DOHH2 (cell line): Measurements from ENCODE around the gene CCN6.
"Not testable (repeated sequence)": the region's sequence is repeated elsewhere in the genome, so short reads cannot be mapped to it uniquely, and the experiment has no call there.

ENCODE experiments used
- H3F3A ChIP-seq: fragments of 200-600 bp; sonication (generic), shearing (Covaris generic); 2 replicates; pipeline ENCODE4 v1.6.0; 2016; ENCODE audit warnings: antibody characterized with exemption, mild to moderate bottlenecking; ENCODE audit not compliant: control insufficient read depth, insufficient read depth
- H3K27ac ChIP-seq: fragments of 200-600 bp; sonication (generic); 2 replicates; pipeline ENCODE4 v1.5.1; 2014; ENCODE audit warnings: low read depth, mild to moderate bottlenecking, low read length, moderate library complexity
- H3K27me3 ChIP-seq: fragments of 200-600 bp; sonication (generic); 2 replicates; pipeline ENCODE4 v1.6.1; 2014; ENCODE audit warnings: mild to moderate bottlenecking, low read length, mixed read lengths; ENCODE audit not compliant: control insufficient read depth
- H3K36me3 ChIP-seq: fragments of 200-600 bp; sonication (generic); 2 replicates; pipeline ENCODE4 v1.6.1; 2014; ENCODE audit warnings: mild to moderate bottlenecking, low read length, moderate library complexity, mixed read lengths; ENCODE audit not compliant: control insufficient read depth
- H3K4me1 ChIP-seq: fragments of 200-600 bp; sonication (generic); 2 replicates; pipeline ENCODE4 v1.6.1; 2014; ENCODE audit warnings: mild to moderate bottlenecking, low read length, mixed read lengths; ENCODE audit not compliant: control insufficient read depth
- H3K4me2 ChIP-seq: fragments of 200-600 bp; sonication (generic); 2 replicates; pipeline ENCODE4 v1.6.0; 2014; ENCODE audit warnings: mild to moderate bottlenecking, low read length, moderate library complexity
- H3K4me3 ChIP-seq: fragments of 200-600 bp; sonication (generic); 2 replicates; pipeline ENCODE4 v1.5.1; 2014; ENCODE audit warnings: mild to moderate bottlenecking, low read length, mixed read lengths
- H3K79me2 ChIP-seq: fragments of 200-600 bp; sonication (generic); 2 replicates; pipeline ENCODE4 v1.6.1; 2014; ENCODE audit warnings: mild to moderate bottlenecking, low read length, mixed read lengths; ENCODE audit not compliant: control insufficient read depth
- H3K9me2 ChIP-seq: fragments of 200-600 bp; sonication (generic); replicated peaks from 2 replicates; pipeline ENCODE4 v1.6.1; 2014; ENCODE audit warnings: mild to moderate bottlenecking, low read length, mixed read lengths; ENCODE audit not compliant: control insufficient read depth
- H3K9me3 ChIP-seq: fragments of 200-600 bp; sonication (generic); 2 replicates; pipeline ENCODE4 v1.6.1; 2014; ENCODE audit warnings: antibody characterized with exemption, low read length, mixed read lengths; ENCODE audit not compliant: control insufficient read depth, insufficient read depth
- H4K20me1 ChIP-seq: fragments of 200-600 bp; sonication (generic); 2 replicates; pipeline ENCODE4 v1.6.0; 2014; ENCODE audit warnings: low read depth, mild to moderate bottlenecking, antibody characterized with exemption, low read length, moderate library complexity; ENCODE audit not compliant: control insufficient read depth, insufficient read depth
- EZH2phosphoT487 ChIP-seq: fragments of 200-600 bp; sonication (generic); IDR thresholded peaks from 2 replicates; pipeline ENCODE4 v1.6.1; 2017; ENCODE audit warnings: borderline replicate concordance, mild to moderate bottlenecking, antibody characterized with exemption, low read length, moderate library complexity, mixed read lengths
- TF ChIP-seq, protein P1 (sequence below): fragments of 200-600 bp; sonication (generic); IDR thresholded peaks from one replicate; pipeline ENCODE4 v1.5.1; 2014; ENCODE audit warnings: antibody characterized with exemption, mild to moderate bottlenecking, low read depth, low read length; ENCODE audit not compliant: poor library complexity, severe bottlenecking

The CCN6 gene

DNA sequence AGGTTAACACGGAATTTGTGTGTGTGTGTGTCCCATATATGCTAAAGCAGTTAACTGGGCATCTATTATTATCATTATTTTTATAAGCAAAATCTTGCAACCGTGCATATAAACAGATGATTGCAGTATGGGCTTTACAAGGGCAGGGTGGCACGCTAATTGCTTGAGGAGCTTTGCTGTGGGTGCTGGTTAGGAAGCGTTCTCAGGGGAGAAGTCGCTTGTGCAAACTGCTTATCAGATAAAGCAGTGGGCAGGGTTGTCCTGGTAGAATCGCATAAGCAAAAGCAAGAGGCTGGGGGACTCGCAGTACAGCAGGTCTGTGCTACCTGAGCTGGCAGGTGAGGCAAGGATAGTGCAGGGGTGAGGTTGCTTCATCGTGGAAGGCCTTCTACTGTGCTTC is 9.7 kb upstream of the CCN6 start:
- Histone ChIP-seq H3K79me2 (no peaks in the 10 kb centered on the region), H3K36me3 (no peaks in the 10 kb centered on the region), H3K27ac (no peak overlapping the region), H3K4me1 (peaks cover 6% of the 10 kb centered on the region), H4K20me1 (no peaks in the 10 kb centered on the region), H3K9me3 (no peaks in the 10 kb centered on the region), H3K9me2 (no peaks in the 10 kb centered on the region), H3F3A (no peaks in the 10 kb centered on the region; the same call in 1 of the 2 replicates), H3K4me2 (no peak overlapping the region), H3K27me3 (no peaks in the 10 kb centered on the region), H3K4me3 (no peak overlapping the region)
- TF ChIP-seq EZH2phosphoT487, result no peak
- TF ChIP-seq, protein P1, sequence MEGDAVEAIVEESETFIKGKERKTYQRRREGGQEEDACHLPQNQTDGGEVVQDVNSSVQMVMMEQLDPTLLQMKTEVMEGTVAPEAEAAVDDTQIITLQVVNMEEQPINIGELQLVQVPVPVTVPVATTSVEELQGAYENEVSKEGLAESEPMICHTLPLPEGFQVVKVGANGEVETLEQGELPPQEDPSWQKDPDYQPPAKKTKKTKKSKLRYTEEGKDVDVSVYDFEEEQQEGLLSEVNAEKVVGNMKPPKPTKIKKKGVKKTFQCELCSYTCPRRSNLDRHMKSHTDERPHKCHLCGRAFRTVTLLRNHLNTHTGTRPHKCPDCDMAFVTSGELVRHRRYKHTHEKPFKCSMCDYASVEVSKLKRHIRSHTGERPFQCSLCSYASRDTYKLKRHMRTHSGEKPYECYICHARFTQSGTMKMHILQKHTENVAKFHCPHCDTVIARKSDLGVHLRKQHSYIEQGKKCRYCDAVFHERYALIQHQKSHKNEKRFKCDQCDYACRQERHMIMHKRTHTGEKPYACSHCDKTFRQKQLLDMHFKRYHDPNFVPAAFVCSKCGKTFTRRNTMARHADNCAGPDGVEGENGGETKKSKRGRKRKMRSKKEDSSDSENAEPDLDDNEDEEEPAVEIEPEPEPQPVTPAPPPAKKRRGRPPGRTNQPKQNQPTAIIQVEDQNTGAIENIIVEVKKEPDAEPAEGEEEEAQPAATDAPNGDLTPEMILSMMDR, result no peak

DNA sequence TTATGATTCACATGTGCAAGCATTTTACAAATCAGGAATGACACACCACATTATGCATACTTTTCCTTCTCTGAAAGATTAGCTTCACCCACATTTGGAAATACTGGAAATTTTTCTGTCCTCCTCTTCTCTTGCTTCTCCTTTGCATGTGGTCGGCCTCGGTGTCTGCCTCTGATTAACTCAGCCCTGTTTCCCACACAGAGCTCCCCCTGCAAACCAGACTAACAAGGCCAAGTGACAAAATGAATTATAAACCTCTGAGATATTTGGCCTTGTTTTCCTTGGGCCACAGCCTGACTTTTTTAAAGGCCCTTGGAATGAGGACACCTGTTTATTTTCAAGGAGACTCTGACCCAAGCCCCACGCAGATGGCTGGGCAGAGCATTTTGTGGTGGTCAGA is 9.0 kb upstream of the CCN6 start:
- Histone ChIP-seq H3K4me1 (peaks cover 6% of the 10 kb centered on the region), H3K27ac (no peak overlapping the region), H3K79me2 (no peaks in the 10 kb centered on the region), H3K4me2 (no peak overlapping the region), H3K36me3 (no peaks in the 10 kb centered on the region), H3F3A (no peaks in the 10 kb centered on the region; the same call in 1 of the 2 replicates), H3K4me3 (no peak overlapping the region), H3K9me2 (no peaks in the 10 kb centered on the region), H3K27me3 (0 out of 2 replicates have a peak, but pooled peaks cover under 1% of the 10 kb centered on the region), H4K20me1 (no peaks in the 10 kb centered on the region), H3K9me3 (no peaks in the 10 kb centered on the region)
- TF ChIP-seq, protein P1, result no peak
- no peak for TF ChIP-seq EZH2phosphoT487

DNA sequence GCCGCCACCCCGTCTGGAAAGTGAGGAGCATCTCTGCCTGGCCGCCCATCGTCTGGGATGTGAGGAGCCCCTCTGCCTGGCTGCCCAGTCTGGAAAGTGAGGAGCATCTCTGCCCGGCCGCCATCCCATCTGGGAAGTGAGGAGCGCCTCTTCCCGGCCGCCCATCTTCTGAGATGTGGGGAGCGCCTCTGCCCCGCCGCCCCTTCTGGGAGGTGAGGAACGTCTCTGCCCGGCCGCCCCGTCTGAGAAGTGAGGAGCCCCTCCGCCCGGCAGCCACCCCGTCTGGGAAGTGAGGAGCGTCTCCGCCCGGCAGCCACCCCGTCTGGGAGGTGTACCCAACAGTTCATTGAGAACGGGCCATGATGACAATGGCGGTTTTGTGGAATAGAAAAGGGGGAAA is 6.4 kb upstream of the CCN6 start:
- H3K9me3 ChIP-seq, H3K27ac ChIP-seq, H3K27me3 ChIP-seq, H3K9me2 ChIP-seq, H3K4me2 ChIP-seq, H3K36me3 ChIP-seq, H3K4me3 ChIP-seq, H3K79me2 ChIP-seq, H3K4me1 ChIP-seq, H4K20me1 ChIP-seq, H3F3A ChIP-seq: not testable (repeated sequence)

DNA sequence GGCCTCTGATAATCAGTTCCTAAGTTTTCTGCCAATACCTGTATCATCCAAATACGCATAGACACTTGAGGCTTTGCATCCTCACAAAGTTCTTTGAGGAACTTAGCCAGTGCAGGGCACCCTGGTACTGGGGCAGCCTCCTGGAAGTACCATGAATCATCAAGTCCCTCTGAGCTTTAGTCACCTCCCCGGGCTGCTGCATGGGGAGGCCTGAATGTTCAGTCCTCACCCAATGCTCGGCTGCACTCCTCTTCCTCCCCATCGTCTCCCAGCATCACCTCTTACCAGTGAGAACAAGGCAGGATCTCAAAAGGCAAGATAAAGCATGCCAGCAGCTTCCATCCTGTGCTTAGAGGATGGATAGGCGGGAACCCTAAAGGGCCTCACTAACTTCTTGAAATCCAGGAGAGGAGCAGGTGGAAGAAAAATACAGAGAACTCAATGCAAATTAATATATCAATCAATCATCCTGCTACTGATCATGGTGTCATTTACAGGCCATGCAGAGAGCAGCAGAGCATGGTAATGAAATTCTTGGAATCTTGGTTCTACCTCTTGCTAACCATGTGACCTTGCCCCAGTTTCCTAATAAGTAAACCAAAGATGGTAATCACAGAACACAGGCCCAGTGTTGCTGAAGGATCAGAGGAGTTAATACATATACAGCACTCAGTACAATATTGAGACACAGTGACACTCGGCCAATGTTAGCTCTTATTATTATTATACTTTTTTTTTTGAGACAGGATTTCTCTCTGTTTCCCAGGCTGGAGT is 4.7 kb upstream of the CCN6 start:
- Histone ChIP-seq H3F3A (no peaks in the 10 kb centered on the region), H3K4me3 (no peak overlapping the region), H3K9me2 (no peaks in the 10 kb centered on the region), H3K27ac (no peak overlapping the region), H3K36me3 (no peaks in the 10 kb centered on the region), H4K20me1 (no peaks in the 10 kb centered on the region), H3K27me3 (0 out of 2 replicates have a peak, but pooled peaks cover 4% of the 10 kb centered on the region), H3K79me2 (no peaks in the 10 kb centered on the region), H3K9me3 (no peaks in the 10 kb centered on the region), H3K4me1 (no peaks in the 10 kb centered on the region), H3K4me2 (no peak overlapping the region)
- TF ChIP-seq, protein P1, result no peak
- TF ChIP-seq EZH2phosphoT487, result no peak
